Activated CD8-positive, alpha-beta T cell treated with anti-CD3 and anti-CD28 coated beads, Interleukin-2, amount 10 ng/mL, durations not matched to agents 7 days and 5 days (primary cell): ENCODE data around the gene TBX21. TPM values are rescaled to one million over a fixed set of nuclear protein-coding genes. Genes with fewer than 3 reads are reported as not detected.

Experiments used
- ATAC-seq: fragments of 150-1000 bp; cut with Tn5 transposase; one replicate; pipeline ENCODE4 v1.10.0; 2021; ENCODE audit warnings: moderate library complexity
- CTCF ChIA-PET: fragments of 350-600 bp; sonication (Branson Sonifier 250); formaldehyde crosslinking; loops from one replicate; lab custom pipeline; 2021; ENCODE audit warnings: antibody characterized with exemption; lab: Charles Lee
- POLR2A ChIA-PET: fragments of 350-600 bp; sonication (Branson Sonifier 250); formaldehyde crosslinking; loops from one replicate; lab custom pipeline; 2021; ENCODE audit warnings: antibody characterized with exemption; lab: Charles Lee
- DNase-seq: peaks from one replicate; pipeline ENCODE4 v3.0.0-alpha.2; 2020
- H3K27ac Mint-ChIP-seq: one replicate; pipeline ENCODE4 v1.8.0; 2021; ENCODE audit warnings: mild to moderate bottlenecking, mixed read lengths
- H3K27me3 Mint-ChIP-seq: one replicate; pipeline ENCODE4 v1.8.0; 2021; ENCODE audit warnings: low read depth, mixed read lengths
- H3K36me3 Mint-ChIP-seq: one replicate; pipeline ENCODE4 v1.8.0; 2021; ENCODE audit warnings: low read depth, mixed read lengths
- H3K4me1 Mint-ChIP-seq: one replicate; pipeline ENCODE4 v1.8.0; 2021; ENCODE audit warnings: low read depth, mixed read lengths
- H3K4me3 Mint-ChIP-seq: one replicate; pipeline ENCODE4 v1.8.0; 2021; ENCODE audit warnings: mild to moderate bottlenecking, mixed read lengths
- H3K9me3 Mint-ChIP-seq: one replicate; pipeline ENCODE4 v1.8.0; 2022; ENCODE audit warnings: mixed read lengths; ENCODE audit not compliant: insufficient read depth
- total RNA-seq, 2 experiments: library from RNA; stranded (reverse); gene quantifications; one replicate each; pipeline ENCODE4 v1.2.3, GENCODE V29; 2021

The TBX21 gene
- total RNA-seq, 2 experiments from 2014 or later, result 27.4 to 27.5 TPM

DNA sequence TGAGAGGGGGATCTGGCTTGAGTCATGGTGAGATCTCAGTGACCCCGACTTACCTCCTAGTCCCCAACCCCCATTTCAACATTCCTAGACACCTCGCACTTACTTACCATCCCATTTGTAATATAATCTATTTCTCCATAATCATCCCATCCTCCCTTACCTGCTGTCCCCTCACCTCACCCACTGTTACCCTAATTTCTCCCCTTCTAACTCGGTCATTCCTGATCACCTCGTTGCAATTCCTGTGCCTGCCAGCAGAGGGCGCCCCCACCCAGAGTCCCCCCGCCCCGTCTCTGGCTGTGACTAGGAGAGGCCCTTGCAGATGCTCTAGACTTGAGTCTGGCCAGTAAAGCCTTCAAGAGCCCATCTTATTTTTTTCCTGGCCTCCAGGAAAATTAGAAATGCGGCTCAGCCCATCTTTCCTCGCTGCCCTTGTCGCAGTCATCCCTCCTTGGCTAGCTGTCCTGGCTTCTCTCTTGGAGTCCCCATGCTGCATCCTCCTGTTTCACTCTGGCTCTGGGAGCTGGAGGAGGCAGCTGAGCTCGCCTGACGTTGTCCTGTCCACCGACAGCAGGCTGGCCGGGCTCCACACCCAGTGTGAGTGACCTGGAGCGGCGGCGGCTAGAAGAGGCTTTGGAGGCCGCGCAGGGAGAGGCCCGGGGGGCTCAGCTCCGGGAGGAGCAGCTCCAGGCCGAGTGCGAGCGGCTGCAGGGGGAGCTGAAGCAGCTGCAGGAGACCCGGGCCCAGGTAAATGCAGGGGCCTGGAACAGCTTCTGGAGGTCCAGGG, 34.1 kb upstream of the TBX21 start:
- POLR2A ChIA-PET, result interaction anchor here (0.6 to 4.4 kb wide), 4 partner anchors 31 to 50 kb away, joined by 3 to 34 read pairs (median 4); partner anchors contain the start of gene TBX21
- H3K36me3 Mint-ChIP-seq, result no peaks in the 10 kb centered on the region

DNA sequence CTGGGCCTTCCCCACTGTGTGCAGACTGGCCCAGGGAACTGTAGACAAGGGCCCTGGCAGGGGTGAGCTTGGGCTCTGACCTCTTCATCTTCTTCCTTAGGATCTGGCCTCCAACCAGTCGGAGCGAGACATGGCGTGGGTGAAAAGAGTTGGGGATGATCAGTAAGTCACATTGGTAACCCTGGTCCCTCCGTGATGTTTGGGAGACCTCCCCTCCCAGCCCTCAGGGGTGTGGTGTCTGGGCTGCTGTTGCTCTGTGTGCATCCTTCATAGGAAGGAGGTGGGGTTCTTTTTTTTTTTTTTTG, 33.5 kb upstream of the TBX21 start:
- peaks cover 60% of the 10 kb centered on the region for H3K4me1 Mint-ChIP-seq
- CTCF ChIA-PET, result interaction anchor here (0.7 to 12.8 kb wide), 22 partner anchors 8 to 312 kb away, joined by 3 to 474 read pairs (median 7); partner anchors contain the start of genes KPNB1 and TBX21
- POLR2A ChIA-PET, result interaction anchor here (1.2 to 4.4 kb wide), 2 partner anchors 32 to 35 kb away, joined by 5 to 34 read pairs; partner anchors contain the start of gene TBX21
- H3K36me3 Mint-ChIP-seq, result no peaks in the 10 kb centered on the region
- no peaks in the 10 kb centered on the region for H3K9me3 Mint-ChIP-seq
- no peak overlapping the region for H3K4me3 Mint-ChIP-seq
- DNase-seq, result no peak
- peak overlapping the region; percentile 65 for H3K27ac Mint-ChIP-seq
- no peak for ATAC-seq
- H3K27me3 Mint-ChIP-seq, result no peaks in the 10 kb centered on the region

More for the DNA sequence above, 34.1 kb upstream of the TBX21 start:
- Mint-ChIP-seq H3K9me3 (no peaks in the 10 kb centered on the region), H3K4me1 (peaks cover 54% of the 10 kb centered on the region), H3K27me3 (no peaks in the 10 kb centered on the region), H3K27ac (peak overlapping the region; percentile 65), H3K4me3 (no peak overlapping the region)
- ATAC-seq, result peak; percentile 30
- CTCF ChIA-PET, result interaction anchor here (0.7 to 12.8 kb wide), 25 partner anchors 9 to 312 kb away, joined by 3 to 474 read pairs (median 7); partner anchors contain the start of genes KPNB1 and TBX21
- peak; percentile 87 for DNase-seq

DNA sequence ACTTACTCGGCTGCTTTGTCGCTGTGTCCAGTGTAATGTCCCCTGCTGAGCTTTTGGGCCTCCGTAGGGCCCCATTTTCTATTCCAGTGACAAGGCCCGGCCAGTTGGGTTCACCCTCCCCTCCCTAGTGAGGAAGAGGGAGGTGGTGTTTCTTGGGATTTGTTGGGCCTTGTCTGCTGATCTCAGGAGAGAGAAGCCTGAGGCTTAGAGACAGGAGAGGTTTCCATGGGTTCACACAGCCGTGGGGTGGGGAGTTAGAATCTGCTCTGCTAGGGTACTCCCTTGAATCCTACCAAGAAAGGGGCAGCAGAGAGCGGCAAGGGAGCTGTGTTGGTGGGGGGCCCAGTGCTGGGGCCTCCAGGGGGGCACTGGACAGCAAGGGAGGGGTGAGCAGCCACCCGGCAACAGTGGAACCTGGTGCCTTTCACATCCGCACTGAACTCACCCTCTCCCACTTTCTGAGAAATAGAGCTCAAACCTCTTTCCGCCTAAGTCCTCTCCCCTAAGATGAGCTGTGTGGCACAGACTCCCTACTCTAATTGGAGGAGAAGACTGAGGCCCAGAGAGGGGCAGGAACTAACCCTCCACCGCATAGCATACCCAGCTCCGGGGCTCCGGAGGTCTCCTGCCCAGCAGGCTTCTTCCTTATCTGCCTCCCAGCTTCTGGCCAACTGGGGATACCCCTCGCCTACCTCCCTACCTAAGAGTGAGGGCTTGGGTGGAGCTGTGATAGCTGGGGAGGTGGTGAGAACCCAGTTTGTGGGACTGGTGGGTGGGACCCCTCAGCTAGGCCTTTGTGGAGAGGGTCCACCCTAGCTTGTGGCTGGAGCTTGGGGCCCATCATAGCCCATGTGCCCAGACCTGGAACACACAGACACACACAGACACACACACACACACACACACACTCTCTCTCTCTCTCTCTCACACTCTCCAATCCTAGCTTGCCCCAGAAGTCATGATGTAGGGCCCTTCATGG, 32.3 kb upstream of the TBX21 start:
- Mint-ChIP-seq H3K36me3 (no peaks in the 10 kb centered on the region), H3K9me3 (no peaks in the 10 kb centered on the region), H3K27me3 (no peaks in the 10 kb centered on the region), H3K27ac (peak overlapping the region; percentile 87), H3K4me3 (peak overlapping the region; percentile 33), H3K4me1 (peaks cover 67% of the 10 kb centered on the region)
- ATAC-seq (peak; percentile 48), DNase-seq (peak; percentile 62)
- CTCF ChIA-PET, result interaction anchor here (0.6 to 12.8 kb wide), 15 partner anchors 8 to 101 kb away, joined by 3 to 474 read pairs (median 5); partner anchors contain the start of genes KPNB1 and TBX21
- POLR2A ChIA-PET, result interaction anchor here (0.7 to 4.4 kb wide), 10 partner anchors 8 to 195 kb away, joined by 3 to 34 read pairs (median 6); partner anchors contain the start of genes LRRC46, MRPL10 and TBX21

DNA sequence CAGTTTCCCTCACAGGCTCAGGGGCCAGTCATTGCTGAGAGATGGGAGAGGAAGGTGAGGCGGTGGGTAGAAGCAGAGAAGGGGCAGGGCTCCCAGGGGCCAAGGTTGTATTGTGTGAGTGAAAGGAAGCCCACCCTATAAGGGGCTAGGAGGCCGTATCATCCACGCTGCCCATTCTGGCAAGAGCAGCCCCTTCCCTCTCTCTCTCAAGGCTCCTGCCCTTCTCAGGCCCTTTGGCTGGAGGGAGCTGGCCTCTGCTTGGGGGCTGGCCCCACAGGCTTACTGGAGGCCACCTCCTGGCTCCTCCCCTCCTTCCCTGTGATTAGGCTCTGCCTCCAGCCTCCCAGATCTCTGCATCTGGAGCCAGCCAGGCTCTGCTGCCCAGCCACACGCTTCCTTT, 31.4 kb upstream of the TBX21 start:
- POLR2A ChIA-PET, result interaction anchor here (0.9 to 4.4 kb wide), 7 partner anchors 9 to 33 kb away, joined by 3 to 34 read pairs (median 6); partner anchors contain the start of gene TBX21
- H3K4me3 Mint-ChIP-seq, result peak overlapping the region; percentile 33

DNA sequence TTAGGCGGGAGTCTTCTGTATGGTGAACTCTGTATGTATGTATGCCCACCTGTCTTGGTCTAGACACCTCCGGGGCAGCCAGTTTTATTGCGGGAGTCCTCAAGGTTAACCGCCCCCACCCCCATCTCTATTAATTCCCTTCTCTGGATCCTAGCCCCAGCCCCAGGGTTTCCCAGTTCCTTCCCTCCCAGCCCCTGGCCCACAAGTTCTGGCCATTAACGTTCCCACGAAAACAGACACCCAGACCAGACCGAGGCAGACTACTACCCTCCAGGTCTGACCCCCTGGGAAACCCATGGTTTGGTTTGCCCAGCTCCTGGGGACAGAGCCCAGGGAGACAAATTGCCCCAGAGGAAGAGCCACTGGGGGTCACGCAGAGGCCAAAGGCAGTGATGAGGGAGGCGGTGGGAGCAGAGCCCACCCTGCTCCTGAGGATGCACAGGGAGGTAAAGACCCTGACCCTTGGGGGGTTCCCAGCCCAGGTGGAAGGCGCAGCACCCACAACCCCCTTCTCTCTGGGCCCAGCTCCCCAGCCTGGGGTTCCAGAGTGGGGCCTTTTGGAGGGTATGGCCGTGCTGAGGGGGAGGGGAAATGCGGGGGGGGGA, 30.5 kb upstream of the TBX21 start:
- ChIA-PET CTCF (interaction anchor here (1.0 to 12.8 kb wide), 3 partner anchors 15 to 100 kb away, joined by 3 to 474 read pairs (median 113); partner anchors contain the start of gene TBX21), POLR2A (interaction anchor here (0.8 to 4.4 kb wide), 5 partner anchors 10 to 193 kb away, joined by 3 to 34 read pairs (median 3); partner anchors contain the start of gene TBX21)
- Mint-ChIP-seq H3K9me3 (no peaks in the 10 kb centered on the region), H3K27me3 (no peaks in the 10 kb centered on the region), H3K4me3 (peak overlapping the region; percentile 15), H3K4me1 (peaks cover 82% of the 10 kb centered on the region), H3K27ac (peak overlapping the region; percentile 87), H3K36me3 (no peaks in the 10 kb centered on the region)
- no peak for ATAC-seq
- no peak for DNase-seq

More for the DNA sequence above, 31.4 kb upstream of the TBX21 start:
- peaks cover 75% of the 10 kb centered on the region for H3K4me1 Mint-ChIP-seq
- no peak for DNase-seq
- ATAC-seq, result no peak
- H3K27ac Mint-ChIP-seq, result peak overlapping the region; percentile 87
- H3K9me3 Mint-ChIP-seq, result no peaks in the 10 kb centered on the region
- CTCF ChIA-PET, result interaction anchor here (0.8 to 12.8 kb wide), 7 partner anchors 16 to 100 kb away, joined by 3 to 474 read pairs (median 5); partner anchors contain the start of genes KPNB1 and TBX21
- no peaks in the 10 kb centered on the region for H3K36me3 Mint-ChIP-seq
- no peaks in the 10 kb centered on the region for H3K27me3 Mint-ChIP-seq

DNA sequence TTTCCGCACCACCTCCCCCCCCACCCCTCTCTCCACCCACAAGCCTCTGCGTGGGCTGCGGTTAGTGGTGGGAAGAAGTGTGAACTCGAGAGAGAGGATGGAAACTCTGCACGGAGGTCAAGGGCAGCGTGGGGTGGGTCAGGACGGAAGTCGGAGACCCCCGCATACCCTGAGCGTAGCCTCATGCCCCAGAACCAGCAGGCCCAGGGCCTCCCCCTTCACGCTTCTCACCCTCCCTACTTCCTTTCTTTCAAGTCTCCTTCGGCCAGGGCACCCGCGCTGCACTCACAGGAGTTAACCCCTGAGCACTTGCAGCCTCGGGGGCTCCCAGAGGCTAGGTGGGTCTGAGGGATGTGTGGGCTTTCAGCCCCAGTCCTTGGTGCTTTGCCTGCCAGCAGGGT, 29.8 kb upstream of the TBX21 start:
- CTCF ChIA-PET, result interaction anchor here (1.9 to 12.8 kb wide), 2 partner anchors 16 to 32 kb away, joined by 14 to 474 read pairs; partner anchors contain the start of gene TBX21
- POLR2A ChIA-PET, result interaction anchor here (0.7 to 4.4 kb wide), 3 partner anchors 10 to 109 kb away, joined by 3 to 34 read pairs (median 3); partner anchors contain the start of gene TBX21
- H3K27ac Mint-ChIP-seq, result peak overlapping the region; percentile 92
- no peaks in the 10 kb centered on the region for H3K36me3 Mint-ChIP-seq
- H3K27me3 Mint-ChIP-seq, result no peaks in the 10 kb centered on the region
- H3K9me3 Mint-ChIP-seq, result no peaks in the 10 kb centered on the region
- H3K4me3 Mint-ChIP-seq, result peak overlapping the region; percentile 61
- peaks cover 88% of the 10 kb centered on the region for H3K4me1 Mint-ChIP-seq
- DNase-seq (peak; percentile 74), ATAC-seq (peak; percentile 40)

DNA sequence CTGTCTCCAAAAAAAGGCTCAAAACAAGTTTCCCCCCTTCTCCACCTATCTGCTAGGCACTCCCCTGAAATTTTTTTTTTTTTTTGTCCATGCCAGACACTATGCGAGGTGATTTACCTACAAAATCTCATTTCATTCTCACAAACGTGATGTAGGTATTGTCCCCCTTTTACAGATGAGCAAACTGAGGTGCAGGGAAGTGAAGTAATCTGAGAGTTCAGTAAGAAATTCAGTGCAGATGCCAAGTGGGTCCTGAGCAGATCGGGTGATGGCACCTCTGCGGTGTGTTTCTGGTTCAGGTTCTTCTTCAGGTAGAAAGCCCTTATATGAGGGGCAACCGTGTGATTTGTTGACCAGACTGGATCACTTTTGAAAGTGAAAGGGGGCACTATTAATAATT, 29.4 kb upstream of the TBX21 start:
- DNase-seq (no peak), ATAC-seq (no peak)
- ChIA-PET CTCF (interaction anchor here (1.9 to 12.8 kb wide), 2 partner anchors 15 to 32 kb away, joined by 14 to 474 read pairs; partner anchors contain the start of gene TBX21), POLR2A (interaction anchor here (0.7 to 1.7 kb wide), 3 partner anchors 29 to 109 kb away, joined by 3 to 11 read pairs (median 4); partner anchors contain the start of gene TBX21)
- peak overlapping the region; percentile 92 for H3K27ac Mint-ChIP-seq
- H3K4me3 Mint-ChIP-seq, result peak overlapping the region; percentile 61
- H3K27me3 Mint-ChIP-seq, result no peaks in the 10 kb centered on the region
- H3K36me3 Mint-ChIP-seq, result no peaks in the 10 kb centered on the region
- no peaks in the 10 kb centered on the region for H3K9me3 Mint-ChIP-seq
- H3K4me1 Mint-ChIP-seq, result peaks cover 87% of the 10 kb centered on the region

DNA sequence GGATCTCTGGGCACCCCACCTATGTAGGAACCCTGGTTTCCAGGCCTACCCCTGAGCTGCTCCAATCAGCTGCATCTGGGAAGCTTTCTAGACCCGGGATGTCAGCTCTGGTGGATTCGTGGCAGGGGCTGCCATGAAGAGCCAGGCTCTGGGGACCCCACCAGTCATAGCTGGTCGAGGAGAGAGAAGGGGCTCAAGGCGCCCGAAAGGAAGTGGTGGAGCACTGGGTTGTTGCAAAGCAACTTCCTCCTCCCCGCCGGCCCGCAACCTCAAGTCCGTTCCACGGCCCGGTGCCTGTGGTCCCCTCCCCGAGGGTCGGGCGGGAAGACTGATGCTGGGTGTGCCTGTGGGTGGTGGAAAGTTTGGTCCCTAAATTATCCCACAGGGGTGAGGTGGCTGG, 28.9 kb upstream of the TBX21 start:
- peak; percentile 3 for ATAC-seq
- no peaks in the 10 kb centered on the region for H3K36me3 Mint-ChIP-seq
- ChIA-PET POLR2A (interaction anchor here (1.0 to 1.7 kb wide), 4 partner anchors 17 to 32 kb away, joined by 3 to 11 read pairs (median 4); partner anchors contain the start of gene TBX21), CTCF (interaction anchor here (0.7 to 12.8 kb wide), 4 partner anchors 15 to 86 kb away, joined by 3 to 474 read pairs (median 8); partner anchors contain the start of gene TBX21)
- no peaks in the 10 kb centered on the region for H3K9me3 Mint-ChIP-seq
- peak; percentile 59 for DNase-seq
- H3K4me1 Mint-ChIP-seq, result peaks cover 82% of the 10 kb centered on the region
- peak overlapping the region; percentile 61 for H3K4me3 Mint-ChIP-seq
- no peaks in the 10 kb centered on the region for H3K27me3 Mint-ChIP-seq
- peak overlapping the region; percentile 92 for H3K27ac Mint-ChIP-seq

DNA sequence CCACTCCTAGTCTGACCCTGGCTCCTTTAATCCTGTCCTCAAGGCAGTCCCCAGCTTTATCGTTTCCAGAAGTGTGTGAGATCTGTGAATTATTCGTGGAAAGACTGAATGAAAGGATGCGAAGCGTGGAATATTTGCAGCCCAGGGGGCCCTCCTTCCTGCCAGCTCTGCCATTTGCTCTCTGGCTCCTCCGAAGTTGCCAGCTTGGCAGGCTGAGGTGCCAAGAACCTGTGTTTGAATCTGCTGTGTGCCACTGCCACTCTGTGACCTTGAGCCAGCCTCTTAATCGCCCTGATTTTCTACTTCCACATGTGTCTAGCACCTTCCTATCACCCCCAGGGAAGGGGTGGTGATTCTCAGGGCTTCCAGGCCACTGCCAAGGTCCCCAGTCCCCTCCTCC, 28.3 kb upstream of the TBX21 start:
- POLR2A ChIA-PET, result interaction anchor here (1.0 to 1.7 kb wide), 4 partner anchors 17 to 31 kb away, joined by 3 to 11 read pairs (median 4); partner anchors contain the start of gene TBX21
- CTCF ChIA-PET, result interaction anchor here (0.7 to 12.8 kb wide), 4 partner anchors 14 to 85 kb away, joined by 3 to 474 read pairs (median 8); partner anchors contain the start of gene TBX21
- no peaks in the 10 kb centered on the region for H3K27me3 Mint-ChIP-seq

More for the DNA sequence above, 28.3 kb upstream of the TBX21 start:
- H3K9me3 Mint-ChIP-seq, result no peaks in the 10 kb centered on the region
- no peaks in the 10 kb centered on the region for H3K36me3 Mint-ChIP-seq
- H3K4me1 Mint-ChIP-seq, result peaks cover 81% of the 10 kb centered on the region
- peak overlapping the region; percentile 92 for H3K27ac Mint-ChIP-seq
- DNase-seq, result no peak
- H3K4me3 Mint-ChIP-seq, result peak overlapping the region; percentile 61
- ATAC-seq, result no peak
